Panc1 (cell line): ENCODE measurements around the gene SLC2A5.

Experiments used
- TCF7L2 ChIP-seq: IDR thresholded peaks from 2 replicates; pipeline ENCODE4 v1.6.1; 2011; ENCODE audit warnings: mild to moderate bottlenecking, low read depth, low read length, inconsistent platforms
- TF ChIP-seq, protein P1 (sequence below): fragments of 450-650 bp; IDR thresholded peaks from 2 replicates; pipeline ENCODE4 v1.5.1; 2017; ENCODE audit warnings: mild to moderate bottlenecking

DNA sequence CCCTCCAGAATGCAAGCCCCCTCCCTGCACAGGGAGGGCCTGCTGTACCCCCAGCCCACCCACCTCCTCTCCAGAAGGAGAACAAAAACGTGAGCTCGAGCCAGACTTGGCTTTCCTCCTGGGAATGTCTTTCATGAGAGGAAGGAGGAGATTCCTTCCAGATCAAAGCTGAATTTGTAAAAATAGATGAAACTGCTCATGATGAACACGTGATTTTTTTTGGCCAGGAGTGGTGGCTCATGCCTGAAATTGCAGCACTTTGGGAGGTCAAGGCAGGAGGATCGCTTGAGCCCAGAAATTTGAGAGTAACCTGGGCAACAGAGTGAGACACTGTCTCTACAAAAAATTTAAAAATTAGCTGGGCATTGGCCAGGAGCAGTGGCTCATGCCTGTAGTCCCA is 37.7 kb upstream of the SLC2A5 start:
- TF ChIP-seq, protein P1, sequence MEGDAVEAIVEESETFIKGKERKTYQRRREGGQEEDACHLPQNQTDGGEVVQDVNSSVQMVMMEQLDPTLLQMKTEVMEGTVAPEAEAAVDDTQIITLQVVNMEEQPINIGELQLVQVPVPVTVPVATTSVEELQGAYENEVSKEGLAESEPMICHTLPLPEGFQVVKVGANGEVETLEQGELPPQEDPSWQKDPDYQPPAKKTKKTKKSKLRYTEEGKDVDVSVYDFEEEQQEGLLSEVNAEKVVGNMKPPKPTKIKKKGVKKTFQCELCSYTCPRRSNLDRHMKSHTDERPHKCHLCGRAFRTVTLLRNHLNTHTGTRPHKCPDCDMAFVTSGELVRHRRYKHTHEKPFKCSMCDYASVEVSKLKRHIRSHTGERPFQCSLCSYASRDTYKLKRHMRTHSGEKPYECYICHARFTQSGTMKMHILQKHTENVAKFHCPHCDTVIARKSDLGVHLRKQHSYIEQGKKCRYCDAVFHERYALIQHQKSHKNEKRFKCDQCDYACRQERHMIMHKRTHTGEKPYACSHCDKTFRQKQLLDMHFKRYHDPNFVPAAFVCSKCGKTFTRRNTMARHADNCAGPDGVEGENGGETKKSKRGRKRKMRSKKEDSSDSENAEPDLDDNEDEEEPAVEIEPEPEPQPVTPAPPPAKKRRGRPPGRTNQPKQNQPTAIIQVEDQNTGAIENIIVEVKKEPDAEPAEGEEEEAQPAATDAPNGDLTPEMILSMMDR = no peak
- TF ChIP-seq TCF7L2 = no peak
